ENCODE data around the gene DHCR24. TPM values are rescaled to one million over a fixed set of nuclear protein-coding genes. Genes with fewer than 3 reads are reported as not detected.

Gene DHCR24
- total and polyA plus RNA-seq, 2 donors (not counting 1 experiment from before 2014, with no cell fraction given), result 5.2 to 13.3 TPM

GRCh38 chr1:54872036-54872331 is 15.0 kb downstream of the DHCR24 start:
- H3K4me1 Mint-ChIP-seq, result peaks cover 2% of the 10 kb centered on the region
- no peaks in the 10 kb centered on the region for H3K9me3 Mint-ChIP-seq (ENCODE audit: insufficient read depth)
- no peak for TF ChIP-seq EZH2 (IDR thresholded peaks at IDR 0.05; ENCODE audit: borderline replicate concordance, insufficient read depth, low read depth, low read length, poor library complexity, severe bottlenecking)
- TF ChIP-seq CTCF (IDR thresholded peaks at IDR 0.05), result no peak
- no peak overlapping the region for H3K27ac Mint-ChIP-seq
- Histone ChIP-seq H3K27ac (ENCODE audit: low read length in 2 of 2) (no peak overlapping the region), H3K79me2 (ENCODE audit: control insufficient read depth, insufficient read depth, low read length) (no peaks in the 10 kb centered on the region), H3K4me1 (ENCODE audit: control insufficient read depth in 2 of 2, insufficient read depth in 2 of 2, low read length in 2 of 2) (no peaks in the 10 kb centered on the region), H3K4me3 (ENCODE audit: control extremely low read depth in 1 of 5, extremely low read depth in 1 of 5, insufficient read depth in 1 of 5, low read depth in 2 of 5, low read length in 4 of 5) (no peak overlapping the region), H3K4me2 (replicated peaks; ENCODE audit: low read depth, low read length, poor library complexity, severe bottlenecking) (no peak overlapping the region), H2AFZ (ENCODE audit: insufficient read depth, low read depth, low read length, poor library complexity, severe bottlenecking) (no peak overlapping the region), H3K27me3 (replicated peaks in 1 of 4; ENCODE audit: control extremely low read depth in 1 of 4, control insufficient read depth in 3 of 4, insufficient read depth in 4 of 4, low read length in 3 of 4) (no peaks in the 10 kb centered on the region), H4K20me1 (ENCODE audit: control insufficient read depth, insufficient read depth, low read length, poor library complexity, severe bottlenecking) (no peaks in the 10 kb centered on the region), H3K36me3 (replicated peaks in 1 of 2; ENCODE audit: control extremely low read depth in 1 of 2, control insufficient read depth in 1 of 2, extremely low read depth in 1 of 2, insufficient read depth in 2 of 2, low read length in 1 of 2) (peaks cover 0 to 4% of the 10 kb centered on the region in 2 experiments), H3K9me3 (ENCODE audit: control extremely low read depth in 1 of 3, control insufficient read depth in 2 of 3, insufficient read depth in 1 of 3, low read length in 2 of 3) (no peaks in the 10 kb centered on the region), H3K9ac (ENCODE audit: low read length) (no peak overlapping the region)
- WGBS (ENCODE audit: insufficient coverage), result 94% methylated on average over 5 of the region's 5 CpGs
- no peak for DNase-seq
- ATAC-seq (ENCODE audit: low read depth), result no peak
- H3K27me3 Mint-ChIP-seq, result no peaks in the 10 kb centered on the region
- intact Hi-C loops (cut with micrococcal nuclease), result no loop called here
- CTCF ChIA-PET, result no interaction called here
- POLR2A ChIA-PET, result no interaction called here
- no peak overlapping the region for H3K4me3 Mint-ChIP-seq

GRCh38 chr1:54871275-54872035 is 15.5 kb downstream of the DHCR24 start:
- Histone ChIP-seq H3K36me3 (replicated peaks in 1 of 2; ENCODE audit: control extremely low read depth in 1 of 2, control insufficient read depth in 1 of 2, extremely low read depth in 1 of 2, insufficient read depth in 2 of 2, low read length in 1 of 2) (peaks cover 0 to 4% of the 10 kb centered on the region in 2 experiments), H3K9me3 (ENCODE audit: control extremely low read depth in 1 of 3, control insufficient read depth in 2 of 3, insufficient read depth in 1 of 3, low read length in 2 of 3) (no peaks in the 10 kb centered on the region), H4K20me1 (ENCODE audit: control insufficient read depth, insufficient read depth, low read length, poor library complexity, severe bottlenecking) (no peaks in the 10 kb centered on the region), H3K4me3 (ENCODE audit: control extremely low read depth in 1 of 5, extremely low read depth in 1 of 5, insufficient read depth in 1 of 5, low read depth in 2 of 5, low read length in 4 of 5) (no peak overlapping the region), H3K4me2 (replicated peaks; ENCODE audit: low read depth, low read length, poor library complexity, severe bottlenecking) (no peak overlapping the region), H3K9ac (ENCODE audit: low read length) (no peak overlapping the region), H3K27ac (ENCODE audit: low read length in 2 of 2) (no peak overlapping the region), H3K4me1 (ENCODE audit: control insufficient read depth in 2 of 2, insufficient read depth in 2 of 2, low read length in 2 of 2) (no peaks in the 10 kb centered on the region), H2AFZ (ENCODE audit: insufficient read depth, low read depth, low read length, poor library complexity, severe bottlenecking) (no peak overlapping the region), H3K27me3 (replicated peaks in 1 of 4; ENCODE audit: control extremely low read depth in 1 of 4, control insufficient read depth in 3 of 4, insufficient read depth in 4 of 4, low read length in 3 of 4) (no peaks in the 10 kb centered on the region), H3K79me2 (ENCODE audit: control insufficient read depth, insufficient read depth, low read length) (no peaks in the 10 kb centered on the region)
- H3K9me3 Mint-ChIP-seq (ENCODE audit: insufficient read depth), result no peaks in the 10 kb centered on the region
- TF ChIP-seq CTCF (IDR thresholded peaks at IDR 0.05) (no peak), EZH2 (IDR thresholded peaks at IDR 0.05; ENCODE audit: borderline replicate concordance, insufficient read depth, low read depth, low read length, poor library complexity, severe bottlenecking) (no peak)
- intact Hi-C loops (cut with micrococcal nuclease), result no loop called here
- POLR2A ChIA-PET, result no interaction called here
- H3K4me3 Mint-ChIP-seq, result no peak overlapping the region
- DNase-seq (no peak), ATAC-seq (ENCODE audit: low read depth) (no peak)
- WGBS (ENCODE audit: insufficient coverage), result 91% methylated on average over 14 of the region's 16 CpGs
- CTCF ChIA-PET, result no interaction called here
- peaks cover 2% of the 10 kb centered on the region for H3K4me1 Mint-ChIP-seq
- no peaks in the 10 kb centered on the region for H3K27me3 Mint-ChIP-seq
- H3K27ac Mint-ChIP-seq, result no peak overlapping the region
